Inflammatory macrophage (primary cell): Measurements from ENCODE around the gene PPAN.

ENCODE experiments used
- DNase-seq, 2 donors: peaks; one replicate each; pipeline ENCODE4 v3.0.0-alpha.2; 2020 to 2022

Gene PPAN

GRCh38 chr19:10092648-10093294 lies 13.4 kb upstream of the PPAN start:
- no peak for DNase-seq

DNA sequence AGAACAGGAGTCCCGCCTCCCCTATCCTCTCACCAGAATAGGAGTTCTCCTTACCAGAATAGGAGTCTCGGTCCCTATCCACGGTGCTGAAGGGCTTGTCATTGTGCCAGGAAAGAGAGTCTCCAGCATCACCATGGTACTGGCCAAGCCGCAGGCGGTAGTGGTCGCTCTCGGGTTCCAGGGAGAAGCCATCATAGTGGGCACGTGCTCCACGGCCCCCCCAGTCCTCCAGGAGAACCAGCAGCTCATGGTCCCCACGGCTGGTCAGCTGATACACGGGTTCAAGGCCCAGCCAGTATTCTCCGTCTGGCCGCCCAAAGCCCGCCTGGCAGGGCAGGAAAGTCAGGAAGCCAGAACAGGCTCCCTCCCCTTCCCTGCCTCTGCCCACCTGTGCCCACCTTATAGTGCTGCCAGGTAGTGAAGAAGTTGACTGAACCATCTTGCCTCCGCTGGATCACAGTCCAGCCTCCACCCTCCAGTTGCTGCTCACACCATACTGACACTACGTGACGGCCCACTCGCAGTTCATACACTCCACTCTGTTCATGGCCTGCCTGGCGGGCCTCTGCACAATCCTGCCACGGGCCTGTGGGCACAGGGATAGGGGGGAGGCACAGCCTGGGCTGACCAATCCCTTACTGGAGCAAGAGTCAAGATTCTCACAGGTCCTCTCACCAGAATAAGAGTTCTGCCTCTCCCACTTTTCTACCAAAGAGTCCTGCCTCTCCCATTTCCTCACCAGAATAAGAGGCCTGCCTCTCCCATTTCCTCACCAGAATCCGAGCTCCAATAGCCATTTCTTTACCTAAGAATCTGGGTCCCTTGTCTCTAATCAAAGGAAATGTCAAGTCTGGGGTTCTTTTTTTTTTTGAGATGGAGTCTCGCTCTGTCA lies 12.6 kb upstream of the PPAN start:
- DNase-seq, result no peak

GRCh38 chr19:10095622-10095947 lies 10.6 kb upstream of the PPAN start:
- no peak for DNase-seq

DNA sequence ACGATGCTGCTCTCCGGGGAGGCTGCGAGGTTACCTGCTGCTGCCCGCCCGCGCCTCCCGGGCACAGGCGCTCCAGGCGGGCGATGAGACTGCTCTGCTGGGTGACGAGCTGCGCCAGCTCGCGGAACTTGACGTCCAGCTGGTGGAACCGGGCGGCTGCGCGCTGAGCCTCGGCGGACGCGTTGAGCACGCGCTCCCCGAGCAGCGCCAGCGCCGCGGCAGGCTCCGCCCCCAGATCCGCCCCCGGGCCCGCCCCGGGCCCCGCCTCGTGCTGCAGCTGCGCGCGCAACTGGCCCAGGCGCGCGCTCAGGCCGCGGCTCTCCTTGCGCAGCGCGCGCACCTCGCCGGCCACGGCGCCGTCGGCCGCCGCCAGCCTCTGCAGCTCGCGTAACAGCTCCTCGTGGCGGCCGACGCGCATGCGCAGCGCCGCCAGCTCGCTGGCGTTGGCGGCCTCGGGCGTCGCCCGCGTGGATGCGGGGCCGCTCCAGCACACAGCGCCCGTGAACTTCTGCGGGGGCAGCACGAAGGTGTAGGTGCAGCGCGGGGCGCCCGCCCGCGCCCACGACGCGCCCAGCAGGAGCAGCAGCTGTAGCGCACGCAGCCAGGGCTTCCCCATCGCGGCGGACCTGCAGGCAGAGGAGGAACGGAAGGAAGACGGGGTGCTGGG lies 10.1 kb upstream of the PPAN start:
- DNase-seq, result peak; percentile 93 to 98

- no peak for DNase-seq
Measured at GRCh38 chr19:10096615-10096963, 9.6 kb upstream of the PPAN start.

GRCh38 chr19:10100163-10100785 lies 5.9 kb upstream of the PPAN start:
- no peak for DNase-seq

DNA sequence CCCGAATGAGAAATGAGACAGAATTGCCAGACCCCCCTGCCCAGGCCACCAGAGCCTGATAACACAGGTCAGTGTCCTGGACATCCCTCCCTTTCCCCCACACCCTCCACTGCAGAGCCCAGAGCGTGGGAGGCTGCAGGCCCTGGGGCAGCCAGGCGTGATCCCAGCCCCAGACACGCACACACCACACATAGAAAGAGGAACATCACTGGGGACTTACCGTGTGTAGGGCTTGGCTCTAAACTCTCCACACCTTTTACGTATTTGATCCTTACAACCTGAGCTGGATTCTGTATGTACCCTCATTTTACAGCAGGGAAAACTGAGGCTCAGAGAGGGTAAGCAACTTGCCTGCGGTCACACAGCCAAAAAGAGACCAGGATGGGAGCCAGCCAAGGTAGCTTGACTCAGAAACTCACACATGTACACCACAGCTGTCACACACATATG lies 3.4 kb upstream of the PPAN start:
- peak; percentile 44 to 75 for DNase-seq

DNA sequence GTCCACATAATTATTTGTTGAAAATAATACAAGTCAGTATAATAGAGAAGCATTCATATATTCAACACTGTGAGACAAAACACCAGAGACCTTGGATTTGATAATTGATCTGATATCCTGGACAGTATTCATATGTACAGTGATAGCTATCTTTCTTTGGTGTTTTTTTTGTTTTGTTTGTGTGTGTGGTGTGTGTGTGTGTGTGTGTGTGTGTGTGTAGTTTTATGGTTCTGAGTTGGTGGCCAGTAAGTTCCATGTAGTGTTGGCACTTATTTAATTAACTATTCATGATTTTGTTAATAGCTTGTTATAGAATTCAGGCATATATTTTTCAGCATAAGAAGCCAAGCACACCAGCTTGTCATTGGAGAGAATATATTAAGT lies 2.0 kb upstream of the PPAN start:
- no peak for DNase-seq

- DNase-seq, result peak; percentile 55 to 74
Measured at GRCh38 chr19:10104665-10105508, 1.3 kb upstream of the PPAN start.

GRCh38 chr19:10105509-10106099 lies 558 bp upstream of the PPAN start:
- peak; percentile 55 to 71 for DNase-seq

DNA sequence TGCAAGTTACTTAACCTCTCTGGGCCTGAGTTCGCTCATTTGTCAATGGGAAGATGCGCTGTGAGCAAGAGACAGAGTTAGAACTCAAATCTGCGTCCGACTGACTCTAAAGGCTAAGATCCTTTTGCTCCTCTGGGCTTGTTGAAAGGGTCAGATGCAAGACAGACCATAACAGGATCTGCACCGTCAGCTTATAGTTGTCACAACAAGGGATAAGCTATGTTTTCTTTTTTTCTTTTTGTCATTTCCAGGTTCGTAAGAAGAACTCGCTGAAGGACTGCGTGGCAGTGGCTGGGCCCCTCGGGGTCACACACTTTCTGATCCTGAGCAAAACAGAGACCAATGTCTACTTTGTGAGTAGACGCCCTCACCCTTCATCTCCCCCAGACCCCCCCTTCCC lies 1.1 kb downstream of the PPAN start:
- DNase-seq, result no peak

DNA sequence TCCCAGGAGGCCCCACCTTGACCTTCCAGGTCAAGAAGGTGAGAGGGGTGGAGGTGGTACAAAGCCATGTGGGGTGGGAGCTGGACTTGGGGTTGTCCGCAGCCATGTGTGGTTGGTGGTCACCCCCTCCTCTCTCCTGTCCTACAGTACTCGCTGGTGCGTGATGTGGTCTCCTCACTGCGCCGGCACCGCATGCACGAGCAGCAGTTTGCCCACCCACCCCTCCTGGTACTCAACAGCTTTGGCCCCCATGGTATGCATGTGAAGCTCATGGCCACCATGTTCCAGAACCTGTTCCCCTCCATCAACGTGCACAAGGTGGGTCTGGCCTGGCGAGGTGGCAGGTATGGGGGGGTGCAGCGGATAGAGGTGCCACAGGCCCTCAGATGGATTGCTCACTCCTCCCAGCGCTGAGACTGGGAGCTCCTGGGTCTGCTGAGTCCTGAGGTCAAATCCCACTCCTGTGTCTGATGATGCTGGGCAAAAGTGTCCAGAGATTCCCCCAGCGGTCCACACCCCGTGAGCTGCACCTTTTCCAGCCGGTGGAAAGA lies 1.7 kb downstream of the PPAN start:
- no peak for DNase-seq

- no peak for DNase-seq
Measured at GRCh38 chr19:10109528-10109927, 3.4 kb downstream of the PPAN start.

- no peak for DNase-seq
Measured at GRCh38 chr19:10110076-10110971, 4.2 kb downstream of the PPAN start.

DNA sequence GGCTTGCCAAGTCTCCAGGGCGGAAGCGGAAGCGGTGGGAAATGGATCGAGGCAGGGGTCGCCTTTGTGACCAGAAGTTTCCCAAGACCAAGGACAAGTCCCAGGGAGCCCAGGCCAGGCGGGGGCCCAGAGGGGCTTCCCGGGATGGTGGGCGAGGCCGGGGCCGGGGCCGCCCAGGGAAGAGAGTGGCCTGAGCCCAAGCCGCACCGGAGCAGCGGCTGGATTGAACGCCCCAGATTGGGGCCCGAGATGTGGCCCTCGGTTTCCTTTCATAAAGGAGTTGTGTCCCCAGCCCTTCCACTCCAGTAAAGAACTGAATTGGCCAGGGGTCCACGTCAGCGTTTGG lies 4.8 kb downstream of the PPAN start:
- no peak for DNase-seq

DNA sequence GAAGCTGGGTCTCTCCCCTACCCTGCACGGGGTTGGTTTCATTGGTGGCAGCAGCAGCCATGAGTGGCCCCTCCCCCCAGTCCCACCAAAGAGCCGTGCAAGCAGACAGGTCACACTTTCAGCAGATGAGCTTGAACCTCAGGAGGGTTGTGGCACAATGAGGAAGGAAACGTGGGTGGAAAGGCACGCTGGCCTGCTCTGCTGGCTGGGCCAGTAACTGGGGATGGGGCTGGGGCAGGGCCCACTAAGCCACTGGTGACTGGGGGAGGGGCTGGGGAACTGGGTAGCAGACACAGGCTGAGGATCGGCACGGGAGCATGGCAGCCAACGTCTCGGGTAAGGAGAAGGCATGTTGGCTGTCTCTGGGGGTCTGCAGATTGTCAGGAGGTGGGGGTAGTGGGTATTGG lies 5.2 kb downstream of the PPAN start, which contains the start of gene P2RY11:
Gene P2RY11 (plus strand): TSS at position 289 of the 407 bp plus-strand sequence. CDS start 29 bp downstream, at position 318.
- DNase-seq, result peak; percentile 89 to 94

- peak; percentile 88 to 96 for DNase-seq
Measured at GRCh38 chr19:10112037-10112761, 6.0 kb downstream of the PPAN start.

DNA sequence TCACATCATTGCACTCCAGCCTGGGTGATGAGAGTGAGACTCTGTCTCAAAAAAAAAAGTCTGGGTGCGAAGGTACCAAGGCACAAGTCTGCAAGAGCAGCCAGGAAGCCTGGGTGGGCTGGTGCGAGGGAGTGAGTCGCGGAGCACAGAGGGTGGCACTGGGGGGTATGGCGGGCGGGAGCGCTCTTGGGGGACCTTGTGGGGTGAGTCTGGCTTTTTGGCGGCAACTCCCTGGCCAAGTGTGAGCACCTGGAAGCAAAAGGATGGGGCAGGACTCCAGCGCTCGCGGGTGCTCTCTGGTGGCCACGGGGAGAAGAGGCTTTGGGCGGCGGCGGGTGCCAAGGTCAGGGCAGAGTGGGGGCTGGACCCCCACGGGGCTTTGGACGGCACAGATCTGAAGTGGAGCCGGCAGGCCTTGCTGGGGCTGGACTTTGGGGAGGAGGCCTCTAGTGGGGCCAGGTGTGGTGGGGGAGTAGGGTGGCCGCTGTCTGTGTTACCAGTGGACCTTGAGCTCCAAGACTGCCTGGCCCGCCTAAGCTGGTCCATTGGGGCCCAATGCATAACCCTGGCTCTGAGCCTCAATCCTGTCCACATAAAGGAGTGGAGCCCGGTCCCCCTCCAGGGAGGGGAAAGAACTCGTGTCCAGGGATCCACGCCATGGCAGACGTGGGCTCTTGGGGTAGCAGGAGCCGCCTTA lies 6.9 kb downstream of the PPAN start:
- DNase-seq, result peak; percentile 26 to 42

DNA sequence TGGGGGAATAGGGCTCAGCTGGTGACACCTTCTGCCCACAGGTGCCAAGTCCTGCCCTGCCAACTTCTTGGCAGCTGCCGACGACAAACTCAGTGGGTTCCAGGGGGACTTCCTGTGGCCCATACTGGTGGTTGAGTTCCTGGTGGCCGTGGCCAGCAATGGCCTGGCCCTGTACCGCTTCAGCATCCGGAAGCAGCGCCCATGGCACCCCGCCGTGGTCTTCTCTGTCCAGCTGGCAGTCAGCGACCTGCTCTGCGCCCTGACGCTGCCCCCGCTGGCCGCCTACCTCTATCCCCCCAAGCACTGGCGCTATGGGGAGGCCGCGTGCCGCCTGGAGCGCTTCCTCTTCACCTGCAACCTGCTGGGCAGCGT lies 7.4 kb downstream of the PPAN start:
- DNase-seq, result no peak
